GM18507 (cell line): ENCODE data around the gene SORD.
"Not testable (repeated sequence)": the region's sequence is repeated elsewhere in the genome, so short reads cannot be mapped to it uniquely, and the experiment has no call there.

ENCODE experiments used
- DNase-seq: peaks from one replicate; pipeline ENCODE4 v3.0.0; 2011; ENCODE audit warnings: low read depth; ENCODE audit not compliant: insufficient read length; ENCODE audit errors: extremely low spot score
- FAIRE-seq: peaks from 2 replicates; lab custom pipeline; 2011; peaks lifted over from hg19 to GRCh38; lab: Jason Lieb, UNC

SORD gene

GRCh38 chr15:45091161-45091560, 68.2 kb downstream of the SORD start:
- DNase-seq (no peak), FAIRE-seq (no peak)

GRCh38 chr15:45091576-45091975, 68.6 kb downstream of the SORD start:
- DNase-seq, result no peak

GRCh38 chr15:45093013-45093412, 70.0 kb downstream of the SORD start:
- no peak for DNase-seq
- FAIRE-seq, result no peak

More at GRCh38 chr15:45091576-45091975, 68.6 kb downstream of the SORD start:
- no peak for FAIRE-seq

DNA sequence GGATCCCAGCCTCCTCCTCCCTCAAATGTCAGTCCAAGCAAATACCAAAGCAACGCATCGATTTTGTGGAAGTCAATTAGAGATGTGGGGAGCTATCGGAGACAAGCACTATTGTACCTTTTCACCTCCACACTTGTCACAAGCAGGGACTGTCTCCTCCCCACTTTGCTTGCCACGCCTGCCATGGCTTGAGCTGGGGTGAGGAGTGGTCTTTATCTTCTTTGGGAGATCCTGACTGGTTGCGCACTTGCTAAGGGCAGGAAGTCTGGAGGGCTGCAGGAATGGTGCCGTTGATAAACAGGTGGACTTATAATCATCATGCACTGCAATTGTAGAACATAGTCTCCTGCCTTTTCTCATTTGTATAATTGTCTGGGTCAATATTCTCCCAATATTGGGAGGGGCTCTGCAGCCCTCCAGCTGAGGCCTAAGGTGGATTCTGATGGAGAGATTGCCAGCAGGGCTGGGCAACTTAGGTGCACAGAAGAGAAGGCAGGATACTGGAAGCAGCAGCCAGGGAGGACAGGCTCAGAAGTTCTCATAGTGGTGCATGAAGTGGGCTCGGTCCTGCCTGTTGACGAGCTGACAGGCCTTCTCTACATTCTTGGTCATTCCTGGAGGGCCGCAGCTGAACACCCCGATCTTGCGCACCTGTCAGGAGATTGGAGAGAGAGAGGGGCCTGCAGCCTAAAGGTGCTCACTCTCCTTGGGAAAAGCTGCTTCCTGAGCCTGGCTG, 70.8 kb downstream of the SORD start:
- DNase-seq, result no peak
- FAIRE-seq, result no peak

DNA sequence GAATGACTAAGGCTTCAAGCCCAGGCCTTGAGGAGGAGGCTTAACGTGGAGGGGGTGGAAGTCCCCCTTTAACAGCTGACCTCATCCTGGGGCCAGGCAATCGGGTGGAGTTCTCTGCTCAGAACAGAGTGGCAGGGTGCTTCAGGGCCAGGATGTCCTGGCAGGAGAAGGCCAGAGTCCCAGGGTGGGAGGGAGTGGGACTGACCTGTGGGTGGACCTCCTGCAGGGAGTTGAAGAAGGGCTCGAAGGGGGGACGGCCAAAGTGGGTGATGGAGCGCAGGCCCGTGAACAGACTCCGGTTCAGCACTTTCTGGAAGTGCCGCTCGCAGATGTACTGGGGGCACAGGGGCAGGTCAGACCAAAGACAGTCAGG, 71.3 kb downstream of the SORD start:
- FAIRE-seq, result no peak
- DNase-seq, result no peak

DNA sequence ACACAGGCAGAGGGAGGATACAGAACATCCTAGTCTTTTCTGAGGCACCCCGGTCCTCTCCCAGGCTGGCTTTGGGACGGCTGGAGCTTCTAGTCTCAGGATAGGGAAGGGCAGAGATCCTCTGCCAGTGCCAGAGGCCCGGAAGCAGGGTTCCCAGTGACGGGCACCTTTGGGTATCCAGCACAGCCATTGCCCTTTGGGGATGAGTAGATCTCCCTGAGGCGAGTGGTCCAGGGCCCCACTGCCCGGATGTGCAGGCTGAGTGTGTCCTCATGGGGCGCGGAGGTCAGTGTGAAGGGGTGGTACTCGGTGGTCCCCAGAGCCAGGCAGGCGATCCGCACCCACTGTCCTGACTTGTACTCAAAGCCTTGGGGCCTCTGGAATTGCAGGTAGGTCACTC, 72.7 kb downstream of the SORD start:
- no peak for FAIRE-seq

DNA sequence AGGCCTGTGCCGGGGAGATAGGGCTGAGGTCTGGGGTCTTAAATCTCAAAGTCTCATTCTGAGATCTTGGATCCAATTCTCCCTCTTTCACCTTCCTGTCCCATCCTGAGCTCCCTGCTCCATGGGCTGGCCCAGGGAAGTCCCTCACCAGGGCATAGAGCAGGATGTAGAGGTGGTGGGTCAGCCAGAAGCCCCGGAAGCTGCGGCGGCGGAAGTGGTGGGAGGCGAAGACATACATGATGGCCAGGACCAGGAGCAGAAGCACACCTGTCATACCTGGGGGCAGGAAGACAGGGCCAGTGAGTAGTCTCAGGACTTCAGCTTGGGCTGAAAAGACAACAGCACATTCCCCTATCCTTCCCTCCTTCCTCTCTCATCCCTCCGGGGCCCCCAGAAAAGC, 74.5 kb downstream of the SORD start:
- DNase-seq (no peak), FAIRE-seq (no peak)

More for the DNA sequence above, 72.7 kb downstream of the SORD start:
- DNase-seq, result no peak

DNA sequence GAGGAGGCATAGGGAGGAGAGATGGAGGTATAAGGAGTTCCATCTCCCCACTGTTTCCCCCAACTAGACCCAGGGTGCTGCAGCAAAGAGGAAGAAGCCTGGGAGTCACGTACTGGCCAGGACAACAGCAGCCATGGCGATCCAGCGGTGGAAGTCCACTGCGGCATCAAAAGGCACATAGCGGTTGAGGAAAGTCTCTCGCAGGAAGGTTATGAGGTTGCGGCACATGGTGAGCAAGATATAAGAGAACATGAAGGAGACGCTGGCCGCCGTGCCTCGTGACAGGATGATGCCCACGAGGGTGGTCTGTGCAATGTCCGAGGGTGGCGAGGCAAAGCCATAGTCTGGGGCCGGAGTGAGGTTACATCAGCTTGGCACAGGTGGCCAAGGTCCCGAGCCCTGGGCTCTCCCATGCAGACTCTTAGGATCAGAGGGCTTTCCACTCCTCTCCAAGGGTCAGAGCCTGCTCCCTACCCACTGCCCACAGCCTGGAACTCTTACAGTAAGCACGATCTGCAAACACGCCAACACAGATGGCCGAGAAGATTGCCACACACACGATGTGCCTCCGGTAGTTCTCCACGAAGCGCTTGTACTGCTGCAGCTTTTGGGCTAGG, 76.7 kb downstream of the SORD start:
- FAIRE-seq, result no peak

DNA sequence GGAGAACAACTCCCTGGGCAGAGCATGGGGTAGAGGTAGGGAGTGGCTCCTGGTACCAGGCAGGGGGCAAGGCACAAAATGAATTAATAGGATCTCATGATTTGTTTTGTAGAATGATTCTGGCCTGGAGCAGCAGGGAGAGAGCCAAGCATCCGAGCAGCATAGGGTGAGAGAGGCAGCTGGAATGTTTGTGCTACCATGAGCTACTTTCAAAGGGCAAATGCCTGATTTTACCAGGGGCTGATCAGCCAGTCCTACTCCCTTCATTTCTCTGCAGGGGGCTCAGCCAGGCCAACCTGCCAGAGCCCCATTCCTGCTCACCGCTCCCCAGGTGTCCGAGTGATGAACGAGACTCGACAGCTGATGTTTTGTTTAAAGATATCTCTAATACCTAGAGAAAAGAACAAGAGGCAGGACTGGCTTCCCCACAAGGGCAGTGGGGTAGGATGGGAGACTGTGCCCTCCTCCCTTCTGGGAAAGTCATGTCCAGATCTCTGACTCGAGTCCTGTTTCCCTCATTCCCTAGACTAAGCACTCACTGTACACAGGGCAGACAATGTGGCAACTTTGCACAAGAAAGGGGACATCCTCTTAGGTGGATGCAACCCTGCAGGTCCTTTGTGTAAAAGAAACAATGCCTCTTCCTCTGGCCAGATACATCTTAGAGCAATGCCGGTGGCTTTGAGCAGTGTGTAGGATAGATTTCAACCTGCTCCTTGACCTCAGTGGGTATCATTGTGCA, 78.1 kb downstream of the SORD start:
- FAIRE-seq, result no peak

More for the DNA sequence above, 76.7 kb downstream of the SORD start:
- no peak for DNase-seq

DNA sequence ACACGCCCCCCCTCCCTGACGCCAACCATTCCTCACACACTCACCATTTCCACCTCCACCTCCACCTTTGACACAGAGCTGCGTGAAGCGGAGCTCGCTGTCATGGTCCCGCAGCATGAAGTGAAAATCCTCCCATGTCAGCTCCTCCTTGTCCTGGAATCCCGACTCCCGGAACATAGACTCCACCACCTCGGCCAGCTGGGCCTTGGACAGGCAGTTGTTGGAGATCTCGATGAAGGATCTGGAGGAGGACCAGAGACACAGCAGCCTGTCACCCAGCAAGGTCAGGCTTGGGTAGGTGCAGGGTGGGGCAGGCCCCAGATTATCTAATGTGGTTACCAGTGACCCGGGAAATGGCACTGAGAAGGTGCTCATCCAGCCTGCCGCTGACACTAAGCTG, 78.8 kb downstream of the SORD start:
- DNase-seq, result no peak
- no peak for FAIRE-seq

More for the DNA sequence above, 78.1 kb downstream of the SORD start:
- no peak for DNase-seq

GRCh38 chr15:45102226-45102625, 79.2 kb downstream of the SORD start:
- FAIRE-seq (no peak), DNase-seq (no peak)

- DNase-seq, FAIRE-seq: not testable (repeated sequence)
Observed at GRCh38 chr15:45104170-45104569, 81.2 kb downstream of the SORD start.

- FAIRE-seq (no peak), DNase-seq (no peak)
Observed at GRCh38 chr15:45105586-45105985, 82.6 kb downstream of the SORD start.

DNA sequence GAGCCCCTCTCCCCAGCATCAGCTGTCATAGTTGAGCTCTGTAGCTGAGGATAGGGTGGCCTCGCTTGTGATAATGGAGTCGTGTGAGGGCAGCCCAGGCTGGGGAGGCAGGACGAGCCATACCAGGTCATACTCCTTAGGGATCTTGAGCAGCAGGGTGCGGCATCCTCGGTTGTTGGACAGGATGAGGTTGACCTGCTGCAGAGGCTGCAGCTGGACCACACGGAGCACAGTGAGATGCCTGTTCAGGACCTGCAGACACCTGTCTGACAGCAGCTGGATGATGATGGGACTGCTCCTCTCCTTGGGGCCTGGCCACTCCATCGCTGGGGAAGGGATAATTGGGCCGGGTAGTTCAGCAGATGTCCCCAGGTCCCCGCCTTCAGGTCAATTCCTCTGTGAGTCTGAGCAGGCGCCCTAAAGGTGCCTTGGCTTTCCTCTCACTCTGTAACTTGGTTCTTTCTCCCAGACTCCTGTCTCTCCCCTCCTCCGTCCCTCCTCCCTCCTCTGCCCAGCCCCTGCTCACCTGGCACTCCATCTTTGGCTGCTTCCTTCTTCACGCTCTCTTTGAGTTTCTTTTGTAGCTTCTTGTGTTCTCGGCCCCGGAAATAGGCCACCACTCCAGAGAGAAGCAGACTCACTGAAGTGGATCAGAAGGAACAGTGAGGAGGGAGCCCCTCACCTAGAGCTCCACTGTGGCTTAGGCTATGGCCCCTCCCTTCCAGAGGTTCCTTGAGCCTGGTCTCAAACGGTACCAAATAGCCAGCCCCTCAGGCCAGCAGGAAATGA, 83.2 kb downstream of the SORD start:
- DNase-seq, result no peak
- no peak for FAIRE-seq

GRCh38 chr15:45107941-45108630, 85.1 kb downstream of the SORD start:
- DNase-seq (no peak), FAIRE-seq (no peak)

DNA sequence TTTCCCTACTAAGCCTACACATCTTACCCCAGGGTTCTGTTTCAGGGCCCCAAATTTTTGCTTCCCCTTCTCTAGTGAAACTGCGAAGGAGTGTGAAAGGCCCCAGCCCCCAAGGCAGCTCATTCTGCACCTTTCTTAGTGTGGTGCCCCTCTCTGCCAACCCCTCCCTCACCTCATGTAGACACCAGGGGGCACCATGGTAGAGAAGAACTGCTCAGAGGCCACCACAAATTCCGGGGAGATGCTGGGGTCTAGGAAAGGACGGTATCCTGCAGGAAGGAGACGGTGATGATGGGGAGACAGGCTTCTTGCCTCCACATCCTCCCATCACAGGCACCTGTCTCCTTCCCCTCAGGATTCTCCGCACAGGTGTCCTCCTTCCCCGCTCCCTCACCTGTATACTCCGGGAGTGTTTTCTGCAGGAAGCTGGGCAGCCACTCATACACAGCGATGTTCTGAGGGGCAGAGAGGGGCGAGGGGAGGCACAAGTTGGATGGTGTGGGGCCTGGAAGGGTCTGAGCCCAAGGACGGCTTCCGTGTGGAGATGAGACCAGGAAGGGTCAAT, 87.3 kb downstream of the SORD start:
- no peak for DNase-seq
- no peak for FAIRE-seq

DNA sequence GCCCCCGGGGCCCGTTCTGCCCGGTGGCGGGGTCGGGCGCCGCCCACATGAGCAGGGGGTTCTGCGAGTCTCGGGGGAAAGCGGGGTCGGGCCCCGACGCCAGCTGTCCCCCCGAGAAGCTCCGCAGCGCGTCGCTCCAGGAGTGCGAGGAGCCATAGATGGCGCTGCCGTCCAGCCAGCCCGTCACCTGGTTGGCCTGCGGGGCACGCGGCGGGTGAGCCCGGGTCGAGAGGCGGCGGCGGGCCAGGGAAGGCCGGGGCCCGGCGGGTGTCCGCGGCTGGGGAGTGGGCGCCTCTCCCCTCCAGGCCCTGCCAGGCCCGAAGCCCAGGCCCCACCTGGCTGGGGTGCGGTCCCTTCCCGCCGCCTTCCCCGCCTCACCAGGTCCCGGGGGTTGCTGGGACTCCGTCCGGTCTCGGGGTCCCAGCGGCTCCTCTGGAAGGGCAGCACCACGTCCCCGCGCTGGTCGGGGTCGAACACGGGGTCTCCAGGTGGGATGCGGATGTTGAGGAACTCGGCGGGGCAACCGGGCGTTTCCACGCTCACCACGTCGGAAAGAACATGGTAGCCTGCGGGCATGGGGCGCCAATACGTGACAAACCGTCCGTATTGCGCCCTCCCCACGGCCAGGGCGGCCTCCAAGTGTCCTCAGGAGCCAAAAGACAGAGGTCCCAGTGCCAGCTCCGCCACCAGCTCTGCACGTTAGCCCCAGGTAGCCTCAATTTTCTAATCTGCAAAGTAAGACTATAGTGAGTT, 88.6 kb downstream of the SORD start:
- DNase-seq, result no peak
- FAIRE-seq, result no peak

DNA sequence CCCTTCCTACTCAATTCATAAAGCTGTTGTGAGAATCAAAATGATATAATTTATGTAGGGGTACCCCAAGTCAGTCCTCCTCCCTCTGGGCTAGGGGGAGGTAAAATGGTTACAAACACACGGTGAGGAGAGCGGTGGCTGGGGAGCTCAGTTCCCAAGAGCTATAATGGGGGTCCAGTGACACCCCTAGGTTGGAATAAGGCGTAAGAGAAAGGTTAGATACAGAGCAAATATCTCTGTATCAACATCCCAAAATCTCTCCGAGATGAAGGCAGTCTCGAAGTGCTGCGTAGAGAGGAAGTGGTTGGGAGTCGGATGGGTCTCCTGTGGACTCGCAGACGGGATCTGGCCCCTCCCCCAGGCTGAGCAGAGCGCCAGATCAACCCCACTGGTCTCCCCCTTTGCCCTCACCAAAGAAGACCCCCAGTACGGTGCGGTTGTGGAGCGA, 89.2 kb downstream of the SORD start:
- no peak for DNase-seq
- no peak for FAIRE-seq
